HG03159 (cell line): ENCODE data around the gene TCEA2.

Experiments
- ATAC-seq: cut with Tn5 transposase; IDR thresholded peaks from one replicate; pipeline ENCODE4 v1.9.1; 2021; ENCODE audit warnings: mild to moderate bottlenecking, moderate library complexity; ENCODE audit not compliant: unreplicated experiment

The TCEA2 gene

DNA sequence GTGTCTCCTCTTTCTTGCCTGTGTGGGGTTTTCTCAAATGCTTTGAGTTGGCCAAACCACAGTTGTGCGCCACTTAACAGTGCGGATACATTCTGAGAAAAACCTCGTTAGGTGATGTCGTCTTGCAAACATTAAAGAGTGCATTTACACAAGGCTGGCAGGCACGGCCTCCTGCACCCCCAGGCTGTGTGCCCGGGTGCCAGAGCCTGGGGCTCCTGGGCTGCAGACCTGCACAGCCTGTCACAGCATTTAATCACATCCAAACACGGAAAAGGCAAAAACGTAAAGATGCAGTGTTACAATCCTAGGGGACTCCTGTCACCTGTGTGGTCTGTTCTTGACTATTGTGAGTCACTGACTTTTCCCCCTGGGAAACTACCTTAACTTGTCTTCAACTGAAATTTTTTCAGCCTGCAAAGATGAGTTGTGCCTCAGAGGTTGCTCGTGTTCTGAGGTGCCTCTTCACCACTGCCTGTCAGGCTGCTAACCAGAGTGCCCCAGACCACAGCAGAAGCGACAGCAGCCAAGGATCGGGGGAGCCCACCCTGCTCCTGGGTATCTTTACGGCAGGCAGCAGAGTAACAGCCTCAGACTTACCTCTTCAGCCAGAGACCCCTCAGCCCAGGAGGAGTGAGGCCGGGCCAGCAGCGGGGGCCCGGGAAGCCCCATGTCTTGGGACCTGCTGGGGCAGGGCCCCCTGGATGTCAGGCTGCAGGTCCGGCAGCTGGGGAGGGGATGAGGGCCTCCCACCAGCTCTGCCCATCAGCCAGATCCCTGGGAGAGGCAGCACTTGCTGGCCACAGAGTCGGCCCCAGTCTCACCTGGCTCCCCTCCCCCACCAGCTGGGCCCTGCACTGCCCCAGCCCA lies 27.7 kb upstream of the TCEA2 start:
- ATAC-seq, result no peak

DNA sequence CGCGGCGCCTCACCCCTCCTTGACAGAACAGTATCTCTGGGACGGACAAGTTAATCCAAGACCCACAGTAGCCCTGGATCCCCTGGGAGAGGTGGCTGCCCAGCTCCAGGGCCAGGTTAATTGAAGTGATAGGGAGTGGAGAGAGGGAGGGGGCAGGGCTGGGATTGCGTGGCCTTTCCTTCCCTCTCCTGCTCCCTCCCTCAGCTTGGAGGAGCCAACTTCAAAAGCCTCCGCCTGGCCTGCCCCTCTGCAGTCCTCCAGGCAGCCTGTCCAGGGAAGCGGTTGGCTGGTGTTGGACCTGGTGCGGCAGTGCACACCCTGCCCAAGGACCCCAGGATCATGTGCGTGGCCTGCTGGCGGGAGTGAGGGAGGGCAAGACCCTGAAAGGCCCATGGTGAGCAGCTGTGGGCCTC lies 27.1 kb upstream of the TCEA2 start, which contains the start of gene C20orf204:
TSS of gene C20orf204 (plus strand) at position 250 of the 413 bp plus-strand sequence. CDS start at position 392, 142 bp downstream.
- ATAC-seq, result no peak

DNA sequence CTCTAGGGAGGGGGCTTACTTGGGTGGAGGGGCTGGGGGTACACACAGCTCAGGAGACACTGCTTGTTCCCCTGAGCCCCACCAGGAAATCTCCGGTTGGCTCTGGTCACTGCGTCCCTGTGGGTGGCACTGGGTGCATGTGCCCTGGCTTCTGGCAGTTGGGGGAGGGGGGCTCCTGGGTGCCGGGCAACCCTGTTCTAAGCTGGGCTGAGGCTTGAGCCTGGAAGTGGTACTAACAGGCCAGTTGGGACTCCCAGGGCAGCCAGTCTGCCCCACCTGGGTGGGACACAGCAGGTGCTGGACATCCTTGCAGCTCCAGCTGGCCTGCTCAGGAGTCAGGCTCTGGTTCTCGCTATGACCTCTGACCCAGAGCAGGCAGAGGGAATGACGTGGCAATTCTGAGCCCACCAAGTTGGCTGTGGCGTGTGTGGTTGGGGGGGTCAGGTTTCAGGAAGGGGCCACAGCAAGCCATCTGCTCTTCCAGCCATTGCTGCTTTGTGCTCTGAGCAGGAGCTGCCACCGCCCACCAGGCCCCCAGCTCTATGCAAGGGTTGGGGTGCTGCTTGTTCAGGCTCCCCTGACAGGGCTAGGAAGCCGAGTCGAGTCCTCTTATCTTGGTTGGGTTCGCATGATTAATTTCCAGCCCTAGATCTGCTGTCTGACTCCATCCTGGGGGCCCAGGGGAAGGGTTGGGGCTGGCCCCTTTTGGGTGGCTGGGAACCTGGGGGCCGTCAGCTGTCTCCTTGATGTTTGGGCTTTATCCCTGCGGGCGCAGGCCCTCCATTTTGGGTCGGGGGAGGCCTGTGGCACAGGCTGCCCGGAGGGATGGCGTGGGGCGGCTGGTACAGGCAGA lies 26.4 kb upstream of the TCEA2 start:
- ATAC-seq, result no peak

DNA sequence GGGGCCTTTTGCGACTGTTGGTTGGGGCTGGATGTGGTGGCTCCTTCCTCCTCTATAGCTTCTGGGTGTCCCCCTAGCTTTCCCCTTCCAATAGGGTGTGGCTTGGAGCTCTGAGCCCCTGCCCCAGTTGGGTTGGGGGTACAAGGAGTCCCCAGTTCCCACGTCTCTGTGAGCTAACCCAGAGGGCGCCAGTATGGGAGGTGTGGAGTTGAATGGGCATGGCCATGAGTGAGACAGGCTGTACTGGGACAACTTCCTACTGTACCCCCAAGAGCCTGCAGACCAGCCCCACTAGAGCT lies 25.9 kb upstream of the TCEA2 start:
- ATAC-seq, result no peak

DNA sequence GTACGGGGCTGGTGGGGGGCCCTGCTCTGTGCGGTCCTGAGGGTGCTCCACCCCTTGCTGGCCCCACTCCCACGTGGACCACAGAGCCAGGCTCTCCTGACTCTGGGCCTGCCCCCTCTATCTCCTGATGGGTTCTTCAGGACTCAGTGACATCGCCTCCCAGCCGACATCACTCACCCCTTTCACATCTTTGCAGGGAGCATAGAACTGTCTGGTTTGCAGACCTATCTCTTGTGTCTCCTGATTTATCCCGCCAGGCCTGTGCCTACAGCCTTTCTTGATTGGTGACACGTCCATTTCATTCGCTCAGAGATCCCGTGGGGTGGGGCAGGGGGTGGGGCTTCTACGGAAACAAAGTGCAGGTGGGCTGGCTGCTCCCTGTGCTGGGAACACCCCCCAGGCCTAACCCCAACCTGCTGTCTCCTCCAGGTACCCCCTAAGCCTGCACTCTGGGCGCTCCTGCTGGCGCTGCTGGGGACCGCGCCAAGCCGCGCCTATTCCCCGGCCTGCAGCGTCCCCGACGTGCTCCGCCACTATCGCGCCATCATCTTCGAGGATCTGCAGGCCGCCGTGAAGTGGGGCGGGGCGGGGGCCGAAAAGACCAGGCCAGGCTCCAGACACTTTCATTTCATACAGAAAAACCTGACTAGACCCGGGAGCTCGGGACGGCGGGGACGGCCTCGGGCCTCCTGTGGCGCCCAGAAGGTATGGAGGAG lies 25.3 kb upstream of the TCEA2 start:
- no peak for ATAC-seq

DNA sequence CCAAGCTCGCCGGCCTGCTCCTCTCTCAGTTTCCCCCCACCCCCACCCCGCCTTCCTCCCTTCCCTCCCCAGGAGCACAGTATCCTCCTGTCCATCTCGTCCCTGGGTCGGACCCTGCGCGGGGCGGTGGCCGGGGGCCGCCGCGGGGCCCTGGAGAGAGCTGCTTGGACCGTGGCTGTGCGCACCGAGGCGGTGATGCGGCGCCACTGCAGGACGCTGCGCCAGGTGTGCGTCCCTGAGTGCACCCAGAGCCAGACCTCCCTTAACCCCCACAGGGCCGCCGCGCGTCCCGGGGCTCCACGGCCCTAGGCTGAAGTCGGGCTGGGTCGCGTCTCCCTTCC lies 24.8 kb upstream of the TCEA2 start:
- peak; percentile 27 for ATAC-seq

DNA sequence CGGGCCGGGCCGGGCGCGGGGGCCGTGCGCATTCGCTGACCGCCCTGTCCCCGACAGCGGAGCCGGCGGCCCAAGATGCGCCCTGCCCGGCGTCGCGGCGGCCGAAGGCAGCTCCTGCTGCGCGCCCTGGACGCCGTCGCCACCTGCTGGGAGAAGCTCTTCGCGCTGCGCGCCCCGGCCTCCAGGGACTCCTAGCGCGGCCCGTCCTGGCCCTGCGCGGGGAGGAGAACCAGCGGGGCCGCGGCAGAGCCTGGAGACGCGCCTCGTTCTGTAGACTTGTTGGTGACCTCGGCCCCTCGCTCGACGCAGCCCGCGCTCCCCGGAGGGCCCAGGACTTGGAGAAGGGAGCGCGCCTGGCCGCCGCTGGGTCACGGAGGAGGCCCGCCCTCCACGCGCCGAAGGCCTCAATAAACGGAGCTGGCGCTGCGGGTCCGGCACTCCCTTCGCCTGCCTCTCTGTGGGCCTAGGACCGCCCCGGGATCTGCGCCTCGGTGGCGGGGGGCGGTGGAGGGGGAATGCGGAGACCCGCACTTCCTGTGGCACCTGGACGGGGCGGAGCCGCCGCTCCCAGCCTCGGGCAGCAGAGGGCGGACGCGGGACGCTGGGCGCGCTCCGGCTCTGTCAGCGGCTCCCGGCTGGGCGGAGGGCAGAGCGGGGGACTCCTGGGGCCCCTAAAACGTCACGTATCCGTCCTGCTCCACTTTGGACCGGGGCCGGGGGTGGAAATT lies 24.3 kb upstream of the TCEA2 start:
- peak; percentile 50 for ATAC-seq

DNA sequence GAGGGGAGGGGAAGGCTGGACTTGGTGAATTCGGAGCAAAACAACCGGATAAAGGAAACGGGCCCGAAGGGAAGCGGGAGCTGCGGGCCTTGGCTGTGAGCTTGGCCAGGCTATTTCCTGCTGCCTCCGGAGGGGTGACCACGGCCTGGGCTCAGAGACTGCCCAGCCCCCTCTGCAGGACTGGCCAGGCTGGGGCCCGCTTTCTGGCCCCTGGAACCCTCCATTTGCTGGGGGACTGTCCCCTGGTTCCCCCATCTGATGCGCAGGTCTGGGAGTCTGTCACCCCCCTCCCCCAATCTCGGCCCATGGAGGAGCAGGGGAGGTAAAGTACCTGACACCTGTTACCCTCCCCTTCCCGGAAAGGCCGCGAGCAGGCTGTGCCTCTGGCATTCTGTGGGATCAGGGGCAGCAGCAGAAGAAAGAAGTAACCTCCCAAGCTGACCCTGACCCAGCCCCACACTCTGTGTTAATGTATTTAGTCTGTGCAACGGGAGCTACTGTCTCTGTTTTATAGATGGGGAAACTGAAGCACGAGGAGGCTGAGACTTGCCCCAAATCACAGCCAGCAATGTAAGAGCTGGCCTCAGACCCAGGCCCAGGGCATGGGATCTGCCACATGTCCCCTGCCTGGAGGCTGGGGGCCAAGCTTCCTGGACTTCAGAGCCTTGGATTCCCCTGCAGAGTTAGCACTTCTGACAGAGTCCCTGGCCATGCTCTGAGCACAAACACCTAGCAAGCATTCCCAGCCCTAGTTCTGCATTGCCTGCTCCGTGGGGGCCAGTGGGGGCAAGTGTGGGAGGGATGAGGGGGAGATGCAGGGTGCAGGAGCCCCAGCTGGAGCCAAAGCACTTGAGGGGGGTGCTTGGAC lies 23.5 kb upstream of the TCEA2 start:
- ATAC-seq, result no peak

DNA sequence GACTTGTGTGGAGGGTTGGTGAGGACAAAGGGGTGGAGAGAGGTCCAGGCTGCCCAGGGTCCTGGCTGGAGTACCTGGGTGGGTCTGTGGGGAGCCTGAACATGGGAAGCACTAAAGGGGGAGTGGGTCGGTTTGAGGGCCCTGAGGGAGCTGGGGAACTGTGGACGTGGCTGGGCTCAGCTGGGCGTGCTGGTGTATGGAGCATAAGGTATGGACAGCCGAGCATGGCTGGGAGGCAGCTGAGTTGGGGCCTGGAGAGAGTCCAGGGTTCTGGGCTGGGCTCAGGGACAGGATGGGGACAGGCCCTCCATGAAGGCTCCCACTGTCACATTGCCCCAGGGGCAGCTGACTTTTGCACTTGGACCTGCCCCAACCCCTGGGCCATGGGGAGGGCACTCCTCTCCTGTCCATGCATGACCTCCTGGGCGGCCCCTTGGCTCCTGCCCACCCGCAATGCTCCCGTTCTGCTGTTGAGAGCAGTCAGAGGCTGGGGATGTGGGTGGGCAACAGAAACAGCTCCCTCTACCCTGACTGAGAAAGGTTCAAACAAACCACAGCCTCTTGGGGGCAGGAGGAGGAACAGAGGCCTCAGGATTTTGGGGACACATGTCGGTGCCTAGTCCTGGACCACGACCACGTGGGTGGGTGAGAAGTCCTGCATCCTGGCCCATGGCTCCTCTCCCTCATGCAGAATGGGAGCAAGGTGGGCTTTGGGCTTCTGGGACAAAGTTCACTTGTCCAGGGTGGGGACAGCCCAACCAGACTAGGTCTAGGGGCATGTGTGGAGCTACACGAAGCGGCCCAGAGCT lies 22.6 kb upstream of the TCEA2 start:
- no peak for ATAC-seq

DNA sequence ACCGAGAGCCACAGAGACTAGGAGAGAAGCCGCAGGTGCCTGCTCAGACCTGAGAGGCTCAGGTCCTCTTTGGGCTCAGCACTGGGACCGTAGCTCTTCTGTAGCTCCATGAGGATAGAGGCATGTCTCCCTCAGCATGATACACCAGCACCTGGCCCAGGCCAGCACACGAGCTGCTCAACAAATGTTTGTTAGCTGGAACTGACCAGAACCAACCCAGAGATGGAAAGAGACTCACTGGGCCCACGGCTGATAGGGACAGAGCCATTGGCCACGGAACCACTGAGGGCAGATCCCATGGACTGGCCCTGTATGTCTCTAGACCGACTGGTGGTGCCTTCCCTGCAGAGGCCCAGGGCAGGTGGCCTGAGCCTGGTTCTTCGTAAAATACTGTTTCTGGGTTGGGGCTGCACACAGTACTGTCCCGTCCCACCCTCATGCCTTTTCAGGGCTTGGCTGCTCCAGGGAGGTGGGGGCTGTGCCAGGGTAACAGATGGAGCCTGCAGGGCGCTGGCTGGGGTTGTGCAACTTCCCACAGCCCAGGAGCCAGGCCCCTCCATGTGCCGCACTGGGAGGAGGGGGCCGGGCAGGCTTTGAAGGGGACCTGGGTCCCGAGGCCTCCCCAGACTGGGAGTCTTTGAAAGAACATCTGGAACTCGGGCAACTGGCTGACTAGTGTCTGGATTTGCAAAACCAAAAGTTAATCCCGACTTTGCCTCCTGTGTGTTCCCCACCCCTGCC lies 21.8 kb upstream of the TCEA2 start:
- ATAC-seq, result no peak

DNA sequence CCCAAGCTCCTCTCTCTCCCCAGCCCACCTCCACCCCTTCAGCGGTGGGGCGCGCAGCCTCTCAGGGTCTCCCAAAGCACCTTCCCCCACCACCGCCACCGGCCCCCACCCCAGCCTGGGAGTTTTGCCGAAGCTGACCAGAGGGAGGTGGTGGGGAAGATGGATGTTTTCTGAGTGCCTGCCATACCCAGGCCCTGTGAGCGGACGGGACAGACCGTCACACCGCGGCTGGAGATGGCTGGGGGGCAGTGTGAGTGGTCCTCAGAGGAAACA lies 21.3 kb upstream of the TCEA2 start:
- no peak for ATAC-seq

DNA sequence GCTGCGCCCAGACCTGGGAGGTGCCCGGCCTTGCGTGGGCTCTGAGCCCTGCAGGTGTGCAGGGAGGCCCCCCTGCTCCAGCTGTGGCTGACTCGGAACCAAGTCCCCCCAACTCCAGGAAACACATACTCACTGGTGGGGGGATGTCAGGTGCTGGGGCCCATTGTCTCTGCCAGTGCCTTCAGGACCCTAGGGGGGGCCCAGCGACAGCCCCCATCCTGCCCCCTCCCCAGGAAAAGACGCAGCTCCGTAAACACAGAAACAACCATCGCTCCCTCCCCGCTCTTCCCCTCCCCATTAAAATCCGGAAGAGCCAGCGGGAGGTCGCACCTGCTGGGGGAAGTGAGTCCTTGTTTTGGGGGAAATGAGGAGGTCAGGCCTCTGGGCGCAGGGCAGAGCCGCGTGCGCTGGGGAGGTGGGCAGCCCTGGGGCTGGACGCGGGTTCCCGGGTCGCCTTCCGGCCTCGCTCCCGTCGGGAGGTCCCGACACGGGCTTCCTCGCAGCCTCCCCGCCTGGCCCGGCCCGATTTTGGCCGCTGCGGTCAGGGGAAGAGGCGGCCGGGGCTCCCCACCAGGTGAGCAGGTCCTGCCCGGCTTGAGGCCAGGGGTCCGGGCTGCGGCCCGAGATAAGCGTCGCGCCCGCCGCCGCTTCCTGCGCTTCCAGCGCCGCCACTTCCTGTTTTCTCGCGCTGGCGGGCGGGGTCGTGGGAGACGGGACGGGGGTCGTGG lies 20.8 kb upstream of the TCEA2 start:
- ATAC-seq, result no peak

DNA sequence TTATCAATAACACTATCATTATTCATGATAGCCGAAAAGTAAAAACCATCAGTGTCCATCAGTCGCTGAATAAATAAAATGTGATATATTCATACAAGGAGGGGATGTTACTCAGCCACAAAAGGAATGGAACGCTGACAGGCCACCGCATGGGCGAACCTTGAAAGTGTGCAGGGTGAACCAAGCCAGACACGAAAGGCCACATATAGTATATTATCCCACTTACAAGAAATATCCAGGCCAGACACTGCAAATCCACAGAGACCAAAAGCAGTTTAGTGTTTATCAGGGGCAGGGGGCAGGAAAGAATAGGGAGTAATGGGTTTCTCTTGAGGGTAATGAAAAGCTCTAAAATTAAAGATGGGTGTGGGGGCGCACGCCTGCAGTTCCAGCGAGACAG lies 19.2 kb upstream of the TCEA2 start:
- no peak for ATAC-seq

DNA sequence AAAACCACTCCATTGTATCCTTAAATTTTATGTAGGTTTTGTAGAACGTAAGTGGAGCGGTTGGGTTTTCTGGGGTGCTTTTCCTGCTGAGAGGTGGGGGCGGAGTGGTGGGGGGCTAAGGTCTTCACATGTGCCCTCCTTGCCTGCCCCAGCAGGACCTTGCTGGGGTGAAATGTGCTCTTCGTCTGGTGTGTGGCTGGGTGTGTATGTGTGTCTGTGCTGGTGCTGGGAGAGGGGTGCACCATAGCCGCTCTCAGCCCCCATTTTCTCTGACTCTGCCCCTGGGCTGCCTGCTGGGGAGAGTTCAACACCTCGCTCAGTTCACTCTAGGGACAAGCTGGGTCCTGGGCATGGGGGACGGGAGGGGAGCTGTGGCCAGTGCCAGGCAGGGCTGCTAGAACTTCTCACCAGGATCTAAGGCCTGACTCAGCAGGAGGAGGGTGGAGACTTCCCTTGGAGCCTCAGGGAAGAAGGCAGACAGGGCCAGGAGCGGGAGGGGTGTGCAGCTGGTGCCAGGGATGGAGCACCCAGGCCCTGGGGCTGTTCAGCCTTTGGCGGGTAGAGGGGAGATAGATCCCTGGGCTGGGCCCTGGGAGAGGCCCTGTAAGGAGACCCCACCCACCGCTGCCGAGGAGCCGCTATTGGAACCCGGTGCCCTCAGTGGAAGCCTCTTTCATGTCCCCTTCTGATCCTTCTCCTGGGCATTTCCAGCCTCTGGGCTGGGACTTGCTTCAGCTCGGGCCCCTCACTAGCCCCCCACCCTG lies 18.3 kb upstream of the TCEA2 start:
- ATAC-seq, result no peak

DNA sequence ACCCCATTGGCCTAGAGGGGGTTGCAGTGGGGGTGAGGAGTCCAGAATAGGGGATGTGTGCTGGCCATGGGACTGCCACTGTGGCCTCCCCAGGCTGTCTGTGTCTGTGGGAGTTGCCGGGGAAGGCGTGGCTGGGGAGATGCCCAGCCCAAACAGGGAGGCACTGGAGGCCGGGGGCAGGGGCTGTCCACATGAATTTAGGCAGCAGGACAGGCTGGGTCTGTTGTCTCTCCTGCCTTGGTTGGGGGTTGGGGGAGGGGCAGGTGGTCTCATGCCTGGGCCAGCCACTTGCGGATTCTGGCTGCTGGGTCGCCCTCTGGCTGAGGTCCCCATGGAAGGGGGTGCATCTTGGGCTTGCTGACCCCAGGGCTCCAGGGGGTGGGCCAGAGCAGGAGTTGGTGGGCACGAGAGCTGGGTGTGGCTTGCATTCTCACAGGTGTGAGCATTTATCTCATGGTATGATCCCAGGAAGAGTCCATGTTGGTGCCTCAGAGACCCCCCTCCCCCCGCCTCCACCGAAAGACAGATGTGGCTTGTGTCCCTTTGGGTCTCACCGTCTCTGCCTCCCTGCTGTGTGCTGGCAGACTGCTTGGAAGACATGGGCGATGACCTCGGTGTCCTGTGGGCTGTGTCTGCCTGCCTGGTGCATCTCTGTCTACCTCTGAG lies 17.5 kb upstream of the TCEA2 start:
- ATAC-seq, result no peak

DNA sequence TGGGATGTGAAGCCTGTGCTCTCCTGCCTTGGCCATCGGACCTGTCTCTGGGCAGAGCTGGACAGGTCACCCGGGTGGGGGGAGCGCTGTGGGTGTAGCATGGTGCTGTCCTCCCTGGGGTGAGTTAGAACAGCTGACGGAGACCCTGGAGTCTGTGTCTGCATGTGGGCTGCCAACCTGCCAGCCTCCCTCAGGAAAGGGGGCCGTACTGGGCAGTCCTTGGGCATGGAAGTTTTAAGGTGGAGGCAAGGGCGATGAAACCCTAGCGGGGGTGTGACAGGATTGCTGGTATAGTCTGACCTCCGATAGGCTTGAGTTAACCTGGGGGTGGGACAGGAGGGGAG lies 16.0 kb upstream of the TCEA2 start:
- ATAC-seq, result no peak

DNA sequence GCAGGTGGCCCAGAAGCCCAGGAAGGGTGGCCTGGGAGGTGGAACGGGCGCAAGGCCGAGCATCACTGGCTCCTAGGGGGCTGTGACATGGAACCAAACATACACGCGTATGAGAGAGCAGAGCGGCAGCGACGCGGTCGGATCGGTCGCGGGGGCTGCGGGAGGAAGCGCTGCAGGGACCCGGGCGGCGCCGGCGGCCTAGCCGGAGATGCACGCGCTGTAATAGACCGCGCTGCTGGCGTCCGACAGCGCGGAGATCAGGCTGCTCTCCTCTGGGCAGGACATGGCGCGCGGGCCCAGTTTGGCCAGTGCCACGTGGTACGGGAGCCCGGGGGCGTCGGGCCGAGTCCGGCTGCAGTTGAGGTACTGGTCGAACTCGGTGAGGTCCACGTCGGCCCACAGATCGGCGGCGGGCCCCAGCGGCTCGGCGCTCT lies 15.0 kb upstream of the TCEA2 start:
- ATAC-seq, result no peak
